NCI-H1417 (cell line): ENCODE results near the gene EYA4.
A peak's percentile ranks its signal among the peaks of the same experiment; 100 is the strongest.

Experiments used
- DNase-seq, 3 experiments: peaks; one replicate each; lab custom pipeline; 2025; lab: John Stamatoyannopoulos, UW

The EYA4 gene

GRCh38 chr6:133241086-133241900 is at the start of gene EYA4:
TSS of gene EYA4 (plus strand) at chr6:133241357. CDS start at chr6:133274781, 33,424 bp downstream.
- peak; percentile 15 to 82 (median 73) for DNase-seq

GRCh38 chr6:133193396-133193795 is 47.8 kb upstream of the EYA4 start:
- no peak for DNase-seq

DNA sequence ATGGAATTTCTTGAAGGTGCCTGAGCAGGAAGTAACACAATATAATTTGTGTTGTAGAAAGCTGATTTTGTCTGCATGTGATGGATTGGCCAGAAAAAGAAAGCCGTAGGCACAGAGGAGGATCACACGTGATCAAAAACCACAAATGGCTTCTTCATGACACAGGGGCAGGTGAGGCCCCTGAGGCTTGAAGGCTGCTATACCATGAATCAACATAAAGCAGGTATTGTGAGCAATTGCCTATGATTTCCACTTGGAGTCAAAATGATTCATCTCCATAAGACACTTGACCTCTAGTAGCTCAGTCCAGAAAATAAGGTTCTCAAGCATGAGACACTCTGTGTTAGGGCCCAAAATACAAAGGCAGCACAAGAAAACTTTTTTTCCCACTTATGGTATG is 42.4 kb upstream of the EYA4 start:
- DNase-seq, result peak in 2 of 3 experiments; percentile 30 to 74

DNA sequence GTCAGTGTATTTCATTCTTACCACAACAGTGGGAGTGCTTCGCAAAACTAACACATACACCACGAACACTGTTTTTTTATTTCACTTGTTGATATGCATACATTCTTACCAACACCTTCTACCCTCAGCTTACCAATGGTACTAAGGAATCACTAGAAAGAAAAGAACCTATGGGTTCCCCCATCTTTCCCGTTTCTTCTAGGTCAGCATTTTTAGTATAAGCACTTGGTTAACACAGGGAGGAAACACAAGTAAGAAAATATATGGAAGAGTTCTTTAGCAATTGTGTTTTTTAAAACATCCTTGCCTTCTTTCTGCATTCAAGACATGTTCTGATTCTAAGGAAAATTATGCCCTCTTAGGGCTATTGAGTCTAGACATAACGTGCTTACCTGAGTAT is 39.9 kb upstream of the EYA4 start:
- DNase-seq, result no peak

GRCh38 chr6:133202610-133203343 is 38.4 kb upstream of the EYA4 start:
- DNase-seq, result no peak

DNA sequence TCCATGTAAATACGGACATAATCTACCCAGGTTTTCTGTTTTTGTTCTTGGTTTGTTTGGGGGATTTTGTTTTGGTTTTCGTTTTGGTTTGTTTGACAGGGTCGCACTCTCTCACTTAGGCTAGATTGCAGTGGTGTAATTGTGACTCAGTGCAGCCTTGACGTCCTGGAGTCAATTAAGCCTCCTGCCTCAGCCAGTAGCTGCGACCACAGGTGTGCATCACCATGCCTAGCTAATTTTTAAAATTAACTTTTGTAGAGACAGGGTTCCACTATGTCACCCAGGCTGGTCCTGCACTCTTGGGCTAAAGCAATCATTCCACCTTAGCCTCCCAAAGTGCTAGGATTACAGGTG is 37.8 kb upstream of the EYA4 start:
- DNase-seq, result no peak

DNA sequence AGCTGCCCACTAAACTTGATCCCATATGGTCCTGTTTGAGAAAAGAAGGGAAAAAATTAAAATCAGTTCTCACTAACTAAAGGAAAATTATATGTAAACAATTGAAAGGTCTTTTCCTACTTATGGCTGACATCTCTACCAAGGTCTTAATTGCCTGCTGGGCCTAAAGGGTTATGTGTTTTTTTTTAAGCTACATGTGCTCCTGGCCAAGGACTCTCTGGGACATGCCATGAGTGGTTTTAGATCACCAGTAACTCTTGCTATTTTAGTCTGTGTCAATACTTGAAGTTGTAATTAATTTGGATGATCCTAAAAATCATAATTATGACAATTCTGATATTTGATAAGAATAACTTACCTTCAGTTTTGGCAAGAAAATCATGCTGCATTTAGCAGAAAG is 35.9 kb upstream of the EYA4 start:
- no peak for DNase-seq

DNA sequence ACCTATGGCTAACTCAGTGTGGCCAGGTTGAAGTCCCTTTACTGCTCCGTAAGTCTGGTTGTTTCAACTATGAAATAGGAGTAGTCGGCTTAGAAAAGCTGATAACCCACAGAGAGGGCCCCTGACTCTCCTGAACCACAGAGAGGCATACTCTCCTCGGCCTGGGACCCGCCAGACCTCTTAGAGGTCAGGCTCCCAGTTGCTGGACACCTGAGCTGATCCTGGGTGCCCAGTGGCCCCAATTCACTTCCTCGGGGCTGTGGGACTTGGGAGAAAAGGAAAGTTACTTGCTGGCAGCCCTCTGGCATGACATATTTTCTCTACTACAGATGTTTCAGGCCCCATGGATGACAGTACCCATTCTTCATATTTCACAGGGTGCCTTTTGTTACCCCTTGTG is 34.2 kb upstream of the EYA4 start:
- no peak for DNase-seq

DNA sequence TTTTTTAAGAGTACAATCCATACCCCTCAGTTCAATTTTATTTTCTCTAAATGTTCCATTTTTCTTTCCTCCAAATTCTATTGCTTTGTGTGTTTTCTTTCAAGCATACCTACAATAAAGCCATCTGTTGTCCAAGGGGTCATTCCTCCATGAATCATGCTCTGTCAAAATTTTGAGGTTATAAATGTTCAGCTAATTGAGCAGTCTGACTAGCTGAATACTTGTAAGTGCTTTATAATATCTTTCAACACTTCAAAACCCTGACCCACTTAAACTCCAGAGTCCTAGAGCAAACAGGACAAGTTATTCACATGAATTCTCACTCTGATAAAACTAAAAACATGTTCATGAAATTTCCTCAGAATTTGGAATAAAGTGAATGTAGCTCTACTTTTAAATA is 33.4 kb upstream of the EYA4 start:
- DNase-seq, result no peak

DNA sequence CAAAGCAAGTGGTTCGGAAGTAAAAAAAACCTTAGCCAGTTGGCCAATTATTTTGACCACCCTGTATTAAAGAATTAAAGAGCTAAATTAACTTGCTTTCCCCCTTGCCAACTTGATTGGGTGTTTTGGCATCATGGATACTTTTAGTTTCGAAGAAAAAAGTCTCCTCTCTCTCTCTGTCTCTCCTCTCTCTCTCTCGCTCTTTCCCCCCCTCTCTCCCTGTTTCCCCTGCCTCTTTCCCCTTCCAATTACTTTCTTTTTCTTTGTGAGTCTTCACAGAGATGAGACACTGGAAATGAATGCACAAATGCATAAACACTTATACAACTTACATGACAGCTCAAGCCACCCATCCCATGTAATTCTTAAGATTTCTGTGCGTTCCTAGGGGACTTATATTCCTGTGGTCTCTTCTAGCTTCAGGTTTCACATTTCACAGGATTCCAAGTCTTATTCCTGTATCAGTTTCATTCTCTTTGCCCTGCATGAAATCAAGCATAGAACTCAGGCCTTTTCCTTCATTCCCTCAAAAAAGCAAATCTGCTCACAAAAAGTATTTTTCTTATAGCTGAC is 32.9 kb upstream of the EYA4 start:
- no peak for DNase-seq

DNA sequence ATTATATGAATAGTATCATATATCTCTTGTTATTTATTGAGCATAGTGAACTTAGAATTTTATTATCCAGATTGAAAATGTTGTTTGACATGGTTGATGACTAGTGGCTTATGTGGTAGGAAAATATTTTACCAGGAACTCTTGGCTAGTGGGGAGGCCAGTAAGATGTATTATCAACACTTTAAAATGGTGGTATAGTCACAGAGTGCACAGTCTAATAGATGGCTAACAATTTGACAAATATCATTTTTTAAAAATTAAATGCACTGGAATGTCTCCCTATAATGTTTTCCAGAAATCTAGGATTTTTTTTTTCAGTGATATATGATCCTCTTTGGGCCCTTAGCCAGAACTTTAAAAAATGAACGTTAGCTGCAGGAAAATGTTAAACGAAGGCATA is 26.9 kb upstream of the EYA4 start:
- DNase-seq, result no peak

DNA sequence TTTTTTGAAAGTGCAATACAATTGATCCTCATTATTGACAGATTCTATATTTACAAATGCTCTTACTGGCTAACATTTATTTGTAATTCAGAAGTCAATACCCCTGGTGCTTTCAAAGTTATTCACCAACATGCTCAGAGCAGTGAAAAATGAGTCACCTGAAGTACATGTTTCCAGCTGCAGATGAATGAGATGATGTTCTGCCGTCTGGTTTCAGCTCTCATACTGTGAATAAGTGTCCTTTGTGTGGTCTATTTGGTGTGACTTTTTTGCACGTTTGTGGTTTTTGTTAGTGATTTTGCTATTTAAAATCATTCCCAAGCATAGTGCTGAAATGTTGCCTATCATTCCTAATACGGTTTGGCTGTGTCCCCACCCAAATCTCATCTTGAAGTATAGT is 22.3 kb upstream of the EYA4 start:
- no peak for DNase-seq

DNA sequence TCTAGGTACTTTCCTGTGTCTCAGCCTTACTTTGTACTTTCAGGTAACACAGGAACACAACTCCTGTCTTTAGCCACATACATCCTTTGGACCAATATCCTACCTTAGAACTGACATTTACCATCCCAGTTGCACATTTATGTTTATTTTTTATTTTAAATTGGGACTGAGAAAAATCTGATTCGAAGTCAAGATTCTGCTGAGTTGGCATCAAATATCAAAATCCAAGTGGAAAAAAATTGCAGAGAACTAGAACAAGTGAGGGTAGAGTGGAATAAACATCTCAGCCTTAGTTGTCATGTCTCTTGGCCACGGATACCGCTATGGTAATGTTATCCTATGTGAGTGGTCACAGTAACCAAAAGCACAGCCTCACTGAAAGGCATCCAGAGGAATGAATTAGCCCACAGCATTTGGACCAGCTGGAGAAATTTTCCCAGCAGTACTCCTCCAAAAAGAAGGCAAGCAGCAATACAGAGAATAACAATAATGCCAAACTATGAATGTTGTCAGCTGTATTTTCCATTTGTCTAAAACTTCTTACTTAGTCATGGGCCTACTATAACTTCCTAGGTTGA is 17.6 kb upstream of the EYA4 start:
- DNase-seq, result no peak

GRCh38 chr6:133225560-133225959 is 15.6 kb upstream of the EYA4 start:
- no peak for DNase-seq

DNA sequence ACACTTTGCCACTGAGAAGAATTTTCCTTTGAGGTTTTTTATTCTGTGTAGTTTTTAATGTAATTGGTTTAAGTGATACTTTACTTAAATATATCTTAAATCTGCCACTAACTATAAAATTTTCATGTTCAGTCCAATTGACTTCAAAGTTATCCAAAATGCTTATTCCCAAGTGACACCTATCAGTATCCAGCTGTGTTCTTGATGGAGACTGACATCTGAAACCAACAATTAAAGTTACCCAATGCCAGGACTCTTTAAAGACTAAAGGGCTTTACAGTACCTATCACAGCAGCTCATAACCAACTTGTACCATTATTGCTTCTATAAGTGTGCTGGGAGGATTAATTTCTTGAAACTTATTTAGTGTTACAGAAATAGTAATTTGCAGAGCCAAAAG is 13.8 kb upstream of the EYA4 start:
- DNase-seq, result peak in 2 of 3 experiments; percentile 4 to 74

DNA sequence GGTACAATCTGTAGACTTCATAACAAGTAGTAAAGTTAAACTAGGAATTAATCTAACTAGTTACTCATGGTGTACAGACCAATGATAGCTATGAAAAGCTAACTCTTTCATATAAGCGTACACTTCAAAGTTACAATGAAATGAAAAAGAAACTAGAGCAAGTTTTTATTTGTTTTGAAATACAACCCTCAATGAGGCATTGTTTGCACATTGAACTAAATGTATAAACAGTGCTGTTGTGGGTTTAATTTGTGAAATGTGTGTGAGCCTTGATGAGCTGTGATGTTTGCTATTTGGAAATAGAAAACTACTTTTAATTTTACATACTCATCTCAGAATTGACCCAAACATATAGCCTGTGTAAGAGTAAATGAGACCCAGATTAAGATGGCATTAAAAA is 11.1 kb upstream of the EYA4 start:
- no peak for DNase-seq

- no peak for DNase-seq
Observed at GRCh38 chr6:133235221-133235620, 5.9 kb upstream of the EYA4 start.

DNA sequence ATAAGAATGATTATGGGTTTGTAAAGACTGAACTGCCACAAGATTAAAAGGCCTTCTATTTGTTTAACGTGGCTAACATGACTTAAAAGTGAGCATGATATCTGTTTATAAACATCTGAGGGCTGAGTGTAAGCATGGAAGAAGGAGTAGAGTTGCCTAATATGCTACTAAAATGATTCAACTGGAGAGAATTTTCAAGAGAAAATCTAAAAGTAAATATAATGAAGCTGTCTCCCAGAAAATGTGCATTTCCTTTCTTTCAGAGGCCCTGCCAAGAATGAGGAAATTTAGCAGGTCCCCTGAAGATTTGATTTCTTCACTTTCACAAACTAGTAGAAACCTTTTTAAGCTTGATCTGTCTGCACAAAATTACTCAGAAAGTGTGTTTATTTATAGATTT is 4.2 kb upstream of the EYA4 start:
- DNase-seq, result no peak

GRCh38 chr6:133240511-133241085 is 559 bp upstream of the EYA4 start:
- DNase-seq, result peak in 1 of 3 experiments; percentile 74

- DNase-seq, result peak; percentile 45 to 83 (median 72)
Observed at GRCh38 chr6:133241901-133242636, 912 bp downstream of the EYA4 start.
